HG02588 (cell line): ENCODE results near the gene PRG2.
"Not testable (repeated sequence)": the region's sequence is repeated elsewhere in the genome, so short reads cannot be mapped to it uniquely, and the experiment has no call there.

ENCODE experiments used
- ATAC-seq: cut with Tn5 transposase; IDR thresholded peaks from one replicate; pipeline ENCODE4 v1.9.1; 2021; ENCODE audit warnings: mild to moderate bottlenecking, moderate library complexity; ENCODE audit not compliant: unreplicated experiment

PRG2 gene

GRCh38 chr11:57421066-57421465 lies 30.6 kb upstream of the PRG2 start:
- no peak for ATAC-seq

DNA sequence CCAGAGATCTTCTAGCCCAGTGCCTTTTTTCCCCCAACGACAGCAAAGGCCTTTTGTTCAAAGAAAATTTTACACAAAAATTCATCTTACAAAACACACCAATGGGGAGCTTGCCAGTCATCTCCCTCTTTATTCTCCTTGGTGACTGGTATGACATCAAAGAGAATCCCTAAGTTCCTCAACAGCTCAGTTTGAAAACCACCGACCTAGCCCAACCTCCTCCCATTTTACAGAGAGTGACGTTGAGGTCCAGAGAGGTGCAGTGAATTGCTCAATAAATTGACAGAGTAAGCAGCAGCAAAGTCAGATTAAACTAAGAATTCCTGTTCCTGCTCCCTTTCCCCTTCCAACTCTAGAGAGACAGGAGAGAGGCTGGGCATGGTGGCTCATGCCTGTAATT lies 28.7 kb upstream of the PRG2 start:
- no peak for ATAC-seq

GRCh38 chr11:57418131-57418530 lies 27.7 kb upstream of the PRG2 start:
- ATAC-seq: no peak

DNA sequence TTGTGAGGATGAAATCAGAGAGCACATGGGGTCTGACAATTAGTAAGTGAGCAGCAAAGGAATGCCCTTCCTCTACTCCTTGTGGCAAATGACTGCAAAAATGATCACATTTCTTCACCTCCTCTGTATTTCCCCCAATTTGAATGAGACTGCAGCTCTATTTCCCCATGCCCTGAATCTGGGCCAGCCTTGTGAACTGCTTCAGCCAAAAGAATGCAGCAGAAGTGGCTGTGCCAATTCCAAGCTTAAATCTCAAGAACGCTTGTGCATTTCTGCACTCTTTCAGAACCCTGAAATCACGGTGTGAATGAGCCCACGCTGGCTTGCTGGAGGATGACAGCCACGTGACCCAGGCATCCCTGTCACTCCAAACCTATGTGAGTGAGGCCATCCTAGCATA lies 26.6 kb upstream of the PRG2 start:
- ATAC-seq: no peak

GRCh38 chr11:57416436-57416835 lies 26.0 kb upstream of the PRG2 start:
- no peak for ATAC-seq

GRCh38 chr11:57414612-57415212 lies 24.3 kb upstream of the PRG2 start:
- no peak for ATAC-seq

GRCh38 chr11:57413681-57414080 lies 23.2 kb upstream of the PRG2 start:
- ATAC-seq: no peak

GRCh38 chr11:57410287-57410686 lies 19.8 kb upstream of the PRG2 start:
- ATAC-seq: no peak

- no peak for ATAC-seq
Observed at GRCh38 chr11:57409321-57410100, 19.1 kb upstream of the PRG2 start.

DNA sequence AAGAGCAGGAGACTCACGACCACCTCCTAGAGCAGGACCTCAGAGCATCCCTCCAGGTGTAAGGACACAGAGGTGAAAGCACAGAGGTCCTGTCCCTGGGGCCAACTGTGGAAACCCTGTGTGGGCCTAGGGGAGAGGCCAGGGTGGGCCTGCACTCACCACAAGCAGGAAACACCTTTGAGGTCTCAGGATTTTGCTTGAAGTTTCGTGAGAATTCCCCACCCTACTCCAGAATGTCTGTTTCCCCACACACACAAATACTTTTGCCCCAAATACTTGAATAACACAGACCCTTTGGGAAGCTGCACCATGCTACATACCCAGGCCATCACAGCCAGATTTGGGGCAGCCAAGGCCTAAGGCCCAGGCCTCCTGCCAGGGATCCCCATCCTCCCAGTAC lies 18.3 kb upstream of the PRG2 start:
- ATAC-seq: no peak

DNA sequence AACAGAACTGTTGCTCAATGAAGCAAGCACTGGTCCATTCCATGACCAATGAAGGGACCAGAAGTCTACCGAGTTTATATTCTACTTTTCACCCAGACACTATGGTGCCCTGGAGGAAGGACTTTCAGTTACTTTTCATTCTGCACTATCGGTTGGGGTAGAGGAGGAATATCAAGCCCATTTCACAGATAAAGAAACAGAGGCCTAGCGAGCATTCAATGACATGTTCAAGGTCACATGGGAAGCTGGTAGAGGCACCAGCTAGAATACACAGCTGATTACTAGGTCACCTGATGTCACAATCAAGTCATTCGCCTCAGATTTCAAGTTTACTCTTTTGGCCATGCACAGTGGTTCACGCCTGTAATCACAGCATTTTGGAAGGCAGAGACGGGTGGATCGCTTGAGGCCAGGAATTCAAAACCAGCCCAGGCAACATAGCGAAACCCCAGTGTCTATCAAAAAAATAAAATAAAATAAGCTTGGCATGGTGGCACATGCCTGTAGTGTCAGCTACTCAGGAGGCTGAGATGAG lies 17.6 kb upstream of the PRG2 start:
- ATAC-seq: no peak

GRCh38 chr11:57407010-57407920 lies 16.8 kb upstream of the PRG2 start:
- ATAC-seq: no peak

GRCh38 chr11:57406337-57406904 lies 16.0 kb upstream of the PRG2 start:
- peak; percentile 84 for ATAC-seq

GRCh38 chr11:57405271-57405860 lies 14.9 kb upstream of the PRG2 start:
- no peak for ATAC-seq

DNA sequence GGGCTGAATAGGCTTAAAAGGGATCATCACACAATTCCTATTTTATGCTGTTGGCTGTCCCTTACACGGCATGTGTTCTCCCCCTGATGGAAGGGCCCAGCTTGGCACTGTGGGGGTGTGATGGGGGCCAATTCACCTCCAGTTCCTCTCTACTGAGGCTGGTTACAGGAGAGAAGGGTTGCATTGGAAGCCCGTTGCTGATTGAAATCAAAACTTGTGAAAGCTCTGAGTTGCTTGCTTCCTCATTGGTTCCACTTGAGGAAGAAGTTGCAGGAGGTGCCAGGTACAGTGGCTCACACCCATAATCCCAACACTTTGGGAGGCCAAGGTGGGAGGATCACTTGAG lies 13.3 kb upstream of the PRG2 start:
- no peak for ATAC-seq

- not testable (repeated sequence) for ATAC-seq
Observed at GRCh38 chr11:57403003-57403801, 12.8 kb upstream of the PRG2 start.

GRCh38 chr11:57402188-57403002 lies 11.9 kb upstream of the PRG2 start:
- ATAC-seq: no peak

GRCh38 chr11:57399972-57400578 lies 9.6 kb upstream of the PRG2 start:
- no peak for ATAC-seq

- no peak for ATAC-seq
Observed at GRCh38 chr11:57399221-57399620, 8.8 kb upstream of the PRG2 start.
